Measurements from ENCODE around the gene TMX1.
"Not testable (repeated sequence)": the region's sequence is repeated elsewhere in the genome, so short reads cannot be mapped to it uniquely, and the experiment has no call there.

The TMX1 gene

GRCh38 chr14:51239813-51240803 lies at the start of gene TMX1:
TSS of gene TMX1 (plus strand) at chr14:51240247. CDS start at chr14:51240293, 46 bp downstream.
- in situ Hi-C loops (cut with HindIII; ENCODE audit: low sequenced_read_pairs) = no loop called here

GRCh38 chr14:51201890-51202289 lies 38.2 kb upstream of the TMX1 start:
- in situ Hi-C loops (cut with HindIII; ENCODE audit: low sequenced_read_pairs) = no loop called here

GRCh38 chr14:51202914-51203665 lies 37.0 kb upstream of the TMX1 start:
- in situ Hi-C loops (cut with HindIII; ENCODE audit: low sequenced_read_pairs) = no loop called here

GRCh38 chr14:51203881-51204280 lies 36.2 kb upstream of the TMX1 start:
- in situ Hi-C loops (cut with HindIII; ENCODE audit: low sequenced_read_pairs) = no loop called here

GRCh38 chr14:51205486-51205885 lies 34.6 kb upstream of the TMX1 start:
- in situ Hi-C loops (cut with HindIII; ENCODE audit: low sequenced_read_pairs) = no loop called here

GRCh38 chr14:51206462-51206861 lies 33.6 kb upstream of the TMX1 start:
- in situ Hi-C loops (cut with HindIII; ENCODE audit: low sequenced_read_pairs) = no loop called here

GRCh38 chr14:51207621-51208020 lies 32.4 kb upstream of the TMX1 start:
- in situ Hi-C loops (cut with HindIII; ENCODE audit: low sequenced_read_pairs) = no loop called here

- in situ Hi-C loops (cut with HindIII; ENCODE audit: low sequenced_read_pairs) = no loop called here
Observed at GRCh38 chr14:51208982-51209381, 31.1 kb upstream of the TMX1 start.

GRCh38 chr14:51209457-51209856 lies 30.6 kb upstream of the TMX1 start:
- in situ Hi-C loops (cut with HindIII; ENCODE audit: low sequenced_read_pairs) = no loop called here

- in situ Hi-C loops (cut with HindIII; ENCODE audit: low sequenced_read_pairs) = no loop called here
Observed at GRCh38 chr14:51210594-51210993, 29.5 kb upstream of the TMX1 start.

GRCh38 chr14:51211149-51211548 lies 28.9 kb upstream of the TMX1 start:
- in situ Hi-C loops (cut with HindIII; ENCODE audit: low sequenced_read_pairs) = no loop called here

- in situ Hi-C loops (cut with HindIII; ENCODE audit: low sequenced_read_pairs) = no loop called here
Observed at GRCh38 chr14:51216602-51217001, 23.4 kb upstream of the TMX1 start.

GRCh38 chr14:51219473-51220448 lies 20.3 kb upstream of the TMX1 start:
- in situ Hi-C loops (cut with HindIII; ENCODE audit: low sequenced_read_pairs) = no loop called here

GRCh38 chr14:51223463-51223862 lies 16.6 kb upstream of the TMX1 start:
- in situ Hi-C loops (cut with HindIII; ENCODE audit: low sequenced_read_pairs) = not testable (repeated sequence)

- in situ Hi-C loops (cut with HindIII; ENCODE audit: low sequenced_read_pairs) = no loop called here
Observed at GRCh38 chr14:51224551-51224950, 15.5 kb upstream of the TMX1 start.

- in situ Hi-C loops (cut with HindIII; ENCODE audit: low sequenced_read_pairs) = no loop called here
Observed at GRCh38 chr14:51225751-51226150, 14.3 kb upstream of the TMX1 start.

GRCh38 chr14:51228391-51228790 lies 11.7 kb upstream of the TMX1 start:
- in situ Hi-C loops (cut with HindIII; ENCODE audit: low sequenced_read_pairs) = no loop called here

GRCh38 chr14:51228890-51229289 lies 11.2 kb upstream of the TMX1 start:
- in situ Hi-C loops (cut with HindIII; ENCODE audit: low sequenced_read_pairs) = no loop called here

- in situ Hi-C loops (cut with HindIII; ENCODE audit: low sequenced_read_pairs) = no loop called here
Observed at GRCh38 chr14:51236314-51236713, 3.7 kb upstream of the TMX1 start.

- in situ Hi-C loops (cut with HindIII; ENCODE audit: low sequenced_read_pairs) = no loop called here
Observed at GRCh38 chr14:51240804-51241380, 845 bp downstream of the TMX1 start.

Measured in DLD1 (cell line).